ENCODE data around the gene FNDC7.

- TF ChIP-seq, protein P1, sequence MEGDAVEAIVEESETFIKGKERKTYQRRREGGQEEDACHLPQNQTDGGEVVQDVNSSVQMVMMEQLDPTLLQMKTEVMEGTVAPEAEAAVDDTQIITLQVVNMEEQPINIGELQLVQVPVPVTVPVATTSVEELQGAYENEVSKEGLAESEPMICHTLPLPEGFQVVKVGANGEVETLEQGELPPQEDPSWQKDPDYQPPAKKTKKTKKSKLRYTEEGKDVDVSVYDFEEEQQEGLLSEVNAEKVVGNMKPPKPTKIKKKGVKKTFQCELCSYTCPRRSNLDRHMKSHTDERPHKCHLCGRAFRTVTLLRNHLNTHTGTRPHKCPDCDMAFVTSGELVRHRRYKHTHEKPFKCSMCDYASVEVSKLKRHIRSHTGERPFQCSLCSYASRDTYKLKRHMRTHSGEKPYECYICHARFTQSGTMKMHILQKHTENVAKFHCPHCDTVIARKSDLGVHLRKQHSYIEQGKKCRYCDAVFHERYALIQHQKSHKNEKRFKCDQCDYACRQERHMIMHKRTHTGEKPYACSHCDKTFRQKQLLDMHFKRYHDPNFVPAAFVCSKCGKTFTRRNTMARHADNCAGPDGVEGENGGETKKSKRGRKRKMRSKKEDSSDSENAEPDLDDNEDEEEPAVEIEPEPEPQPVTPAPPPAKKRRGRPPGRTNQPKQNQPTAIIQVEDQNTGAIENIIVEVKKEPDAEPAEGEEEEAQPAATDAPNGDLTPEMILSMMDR (IDR thresholded peaks at IDR 0.05; ENCODE audit: low read depth, low read length), result no peak
- no peak for TF ChIP-seq EZH2phosphoT487 (IDR thresholded peaks at IDR 0.05; ENCODE audit: low read depth)
These were observed 41.6 kb upstream of the FNDC7 start for GRCh38 chr1:108671143-108671542.

All from OCI-LY3 (cell line).